LNCAP (cell line): ENCODE data around the gene RCOR3.

Experiments
- CTCF ChIP-seq: fragments of 450-650 bp; IDR thresholded peaks from 2 replicates; pipeline ENCODE4 v1.5.1; 2017; ENCODE audit warnings: mild to moderate bottlenecking

Gene RCOR3

GRCh38 chr1:211231873-211232272, 27.3 kb upstream of the RCOR3 start:
- TF ChIP-seq CTCF = no peak

- no peak for TF ChIP-seq CTCF
These were observed 22.4 kb upstream of the RCOR3 start for GRCh38 chr1:211236633-211237320.

GRCh38 chr1:211237579-211237978, 21.6 kb upstream of the RCOR3 start:
- TF ChIP-seq CTCF = no peak

- TF ChIP-seq CTCF = no peak
These were observed 18.1 kb upstream of the RCOR3 start for GRCh38 chr1:211241071-211241470.

GRCh38 chr1:211247921-211248320, 11.2 kb upstream of the RCOR3 start:
- TF ChIP-seq CTCF = no peak

GRCh38 chr1:211257826-211258225, 1.3 kb upstream of the RCOR3 start:
- no peak for TF ChIP-seq CTCF

- no peak for TF ChIP-seq CTCF
These were observed 833 bp upstream of the RCOR3 start for GRCh38 chr1:211258310-211258755.
